GM23338 (cell line): ENCODE data around the gene HS1BP3. TPM values are rescaled to one million over a fixed set of nuclear protein-coding genes. Genes with fewer than 3 reads are reported as not detected.

Experiments used
- ATAC-seq: fragments of 200-7000 bp; cut with Tn5 transposase; 3 replicates; pipeline ENCODE4 v1.9.1; 2020
- DNase-seq: peaks from one replicate; pipeline ENCODE4 v3.0.0-alpha.2; 2015; ENCODE audit warnings: low spot score
- H2AFZ ChIP-seq: fragments of 200-600 bp; sonication (generic); 2 replicates; pipeline ENCODE4 v1.8.0; 2016; ENCODE audit warnings: antibody characterized with exemption, mild to moderate bottlenecking, moderate library complexity
- H3F3A ChIP-seq: fragments of 200-600 bp; sonication (generic); replicated peaks from 2 replicates; pipeline ENCODE4 v1.8.0; 2017; ENCODE audit warnings: antibody characterized with exemption, mixed run types, low read depth
- H3K27ac ChIP-seq: fragments of 200-600 bp; sonication (generic); 2 replicates; pipeline ENCODE4 v1.6.1; 2016; ENCODE audit warnings: low read depth
- H3K27me3 ChIP-seq: fragments of 200-600 bp; sonication (generic); 2 replicates; pipeline ENCODE4 v1.8.0; 2016; ENCODE audit warnings: mild to moderate bottlenecking, mixed run types, moderate library complexity; ENCODE audit not compliant: insufficient read depth
- H3K36me3 ChIP-seq: fragments of 200-600 bp; sonication (generic); 2 replicates; pipeline ENCODE4 v1.8.0; 2016; ENCODE audit warnings: mild to moderate bottlenecking; ENCODE audit not compliant: insufficient read depth
- H3K4me1 ChIP-seq: fragments of 200-600 bp; sonication (generic); 2 replicates; pipeline ENCODE4 v1.8.0; 2016; ENCODE audit warnings: mild to moderate bottlenecking, moderate library complexity; ENCODE audit not compliant: insufficient read depth
- H3K4me2 ChIP-seq: fragments of 200-600 bp; sonication (generic); 2 replicates; pipeline ENCODE4 v1.7.1; 2017; ENCODE audit warnings: mixed run types
- H3K4me3 ChIP-seq: fragments of 200-600 bp; sonication (generic); 2 replicates; pipeline ENCODE4 v1.6.1; 2016; ENCODE audit warnings: mixed run types
- H3K79me2 ChIP-seq: fragments of 200-600 bp; sonication (generic); replicated peaks from 2 replicates; pipeline ENCODE4 v1.8.0; 2017; ENCODE audit warnings: mild to moderate bottlenecking; ENCODE audit not compliant: insufficient read depth
- H3K9me2 ChIP-seq: fragments of 200-600 bp; sonication (generic); 2 replicates; pipeline ENCODE4 v1.8.0; 2017; ENCODE audit not compliant: insufficient read depth
- H4K20me1 ChIP-seq: fragments of 200-600 bp; sonication (generic); replicated peaks from 2 replicates; pipeline ENCODE4 v1.8.0; 2017; ENCODE audit warnings: mild to moderate bottlenecking; ENCODE audit not compliant: insufficient read depth
- H3K27ac Mint-ChIP-seq: 2 replicates; pipeline ENCODE4 v1.8.0; 2020; ENCODE audit warnings: inconsistent platforms, mild to moderate bottlenecking, moderate library complexity, mixed read lengths
- H3K27me3 Mint-ChIP-seq: 3 replicates; pipeline ENCODE4 v1.8.0; 2022; ENCODE audit warnings: low read depth, mild to moderate bottlenecking, moderate library complexity, mixed read lengths, inconsistent platforms; ENCODE audit not compliant: insufficient read depth, poor library complexity
- H3K36me3 Mint-ChIP-seq: 3 replicates; pipeline ENCODE4 v1.8.0; 2021; ENCODE audit warnings: low read depth, mild to moderate bottlenecking, inconsistent platforms, moderate library complexity, mixed read lengths
- H3K4me1 Mint-ChIP-seq: 3 replicates; pipeline ENCODE4 v1.8.0; 2020; ENCODE audit warnings: mild to moderate bottlenecking, inconsistent platforms, mixed read lengths
- H3K4me3 Mint-ChIP-seq: 3 replicates; pipeline ENCODE4 v1.8.0; 2021; ENCODE audit warnings: moderate library complexity, mild to moderate bottlenecking, inconsistent platforms, mixed read lengths
- H3K9me3 Mint-ChIP-seq: 3 replicates; pipeline ENCODE4 v1.8.0; 2020; ENCODE audit warnings: moderate library complexity, mild to moderate bottlenecking, inconsistent platforms, mixed read lengths
- CTCF ChIP-seq, 2 experiments: fragments of 200-600 bp in 1 of 2; sonication (generic) in 1 of 2; conservative IDR thresholded peaks; 2 replicates each; pipeline versions ENCODE4 v1.5.1 to v1.6.1; 2016 to 2017; ENCODE audit warnings: antibody characterized with exemption in 2 of 2, low read depth in 2 of 2, mild to moderate bottlenecking in 2 of 2, moderate library complexity in 1 of 2
- EZH2phosphoT487 ChIP-seq: fragments of 200-600 bp; sonication (generic); IDR thresholded peaks from one replicate; pipeline ENCODE4 v1.8.1; 2018; ENCODE audit warnings: antibody characterized with exemption; ENCODE audit not compliant: unreplicated experiment
- POLR2AphosphoS5 ChIP-seq: IDR thresholded peaks from 2 replicates; pipeline ENCODE4 v1.6.1; 2016; ENCODE audit warnings: antibody characterized with exemption, low read depth
- REST ChIP-seq: IDR thresholded peaks from one replicate; pipeline ENCODE4 v1.6.1; 2018; ENCODE audit warnings: antibody characterized with exemption; ENCODE audit not compliant: unreplicated experiment
- STAT1 ChIP-seq: IDR thresholded peaks from one replicate; pipeline ENCODE4 v1.6.1; 2016; ENCODE audit warnings: antibody characterized with exemption; ENCODE audit not compliant: unreplicated experiment
- ZNF114 ChIP-seq: fragments of 250-450 bp; sonication (Bioruptor Pico); IDR thresholded peaks from 2 replicates; pipeline ENCODE4 v1.5.0; 2020; ENCODE audit warnings: mild to moderate bottlenecking, moderate library complexity
- ZNF462 ChIP-seq: fragments of 250-450 bp; sonication (Bioruptor Pico); IDR thresholded peaks from 2 replicates; pipeline ENCODE4 v1.5.0; 2020; ENCODE audit warnings: mild to moderate bottlenecking, moderate library complexity
- polyA plus RNA-seq: library from polyadenylated mRNA; unstranded; fragments of >200 nt; fragmentation: Nextera tagmentation; extraction: Ambion mirVana; gene quantifications from 2 replicates; pipeline ENCODE4 v1.2.1, GENCODE V29; 2016
- total RNA-seq: library from RNA; depleted of rRNA; stranded (reverse); fragments of >200 nt; shearing (Covaris generic); gene quantifications from 2 replicates; pipeline ENCODE4 v1.2.3, GENCODE V29; 2014

Gene HS1BP3
- total and polyA plus RNA-seq, 2 experiments from 2014 or later: 7.2 to 15.0 TPM

- TF ChIP-seq ZNF462 (CRISPR knock-in tag): no peak
- TF ChIP-seq POLR2AphosphoS5: no peak
- Mint-ChIP-seq H3K4me3 (no peak overlapping the region), H3K36me3 (no peaks in the 10 kb centered on the region), H3K9me3 (no peaks in the 10 kb centered on the region), H3K27ac (no peak overlapping the region), H3K27me3 (peaks cover 7% of the 10 kb centered on the region), H3K4me1 (peaks cover 8% of the 10 kb centered on the region; the same call in 2 of the 3 replicates)
- Histone ChIP-seq H2AFZ (no peak overlapping the region), H3K27ac (no peak overlapping the region), H3K9me2 (no peaks in the 10 kb centered on the region), H3K4me1 (no peaks in the 10 kb centered on the region), H3K27me3 (no peaks in the 10 kb centered on the region), H3F3A (no peaks in the 10 kb centered on the region), H4K20me1 (no peaks in the 10 kb centered on the region), H3K36me3 (no peaks in the 10 kb centered on the region), H3K79me2 (no peaks in the 10 kb centered on the region), H3K4me2 (no peak overlapping the region), H3K4me3 (no peak overlapping the region)
- no peak for ATAC-seq
- DNase-seq: no peak
These were observed 30.1 kb downstream of the HS1BP3 start for GRCh38 chr2:20620696-20621365.

GRCh38 chr2:20620271-20620681 is 30.6 kb downstream of the HS1BP3 start:
- no peaks in the 10 kb centered on the region for H3K9me3 Mint-ChIP-seq
- H3K79me2 ChIP-seq: no peaks in the 10 kb centered on the region
- H3K4me1 ChIP-seq: no peaks in the 10 kb centered on the region
- no peaks in the 10 kb centered on the region for H3K27me3 ChIP-seq
- H3K4me2 ChIP-seq: no peak overlapping the region
- no peak for DNase-seq
- H3K9me2 ChIP-seq: no peaks in the 10 kb centered on the region
- no peaks in the 10 kb centered on the region for H4K20me1 ChIP-seq
- no peak overlapping the region for H2AFZ ChIP-seq
- H3K36me3 ChIP-seq: no peaks in the 10 kb centered on the region
- H3K27me3 Mint-ChIP-seq: peaks cover 7% of the 10 kb centered on the region
- no peak overlapping the region for H3K27ac Mint-ChIP-seq
- no peaks in the 10 kb centered on the region for H3F3A ChIP-seq
- no peaks in the 10 kb centered on the region for H3K36me3 Mint-ChIP-seq
- peaks cover 8% of the 10 kb centered on the region; the same call in 2 of the 3 replicates for H3K4me1 Mint-ChIP-seq
- H3K4me3 ChIP-seq: no peak overlapping the region
- H3K27ac ChIP-seq: no peak overlapping the region
- H3K4me3 Mint-ChIP-seq: no peak overlapping the region
- ATAC-seq: no peak
- no peak for TF ChIP-seq EZH2phosphoT487
- TF ChIP-seq ZNF114 (CRISPR knock-in tag): no peak
- no peak for TF ChIP-seq STAT1
- TF ChIP-seq CTCF (conservative IDR thresholded peaks at IDR 0.05; ENCODE audit: low read depth in 2 of 2): no peak
- no peak for TF ChIP-seq REST
